Measurements from ENCODE around the gene JAML. TPM values are rescaled to one million over a fixed set of nuclear protein-coding genes. Genes with fewer than 3 reads are reported as not detected.

Gene JAML
- total and polyA plus RNA-seq, 2 of the 13 experiments (the other 11 are each of a cell fraction or from before 2014, with no cell fraction given), result 2.0 to 3.3 TPM

GRCh38 chr11:118145285-118146227 lies 79.3 kb downstream of the JAML start (continued):
- TF ChIP-seq ZNF576 (CRISPR knock-in tag; IDR thresholded peaks at IDR 0.05) (no peak), RFX1 (IDR thresholded peaks at IDR 0.05) (no peak), ATM (IDR thresholded peaks at IDR 0.05; ENCODE audit: borderline replicate concordance) (no peak), ELF3 (CRISPR knock-in tag; IDR thresholded peaks at IDR 0.05) (peak; percentile 40; the same call in 1 of the 2 replicates), MIER3 (CRISPR knock-in tag; IDR thresholded peaks at IDR 0.05; ENCODE audit: borderline replicate concordance) (peak; percentile 38; the same call in 1 of the 2 replicates), CBX1 (IDR thresholded peaks at IDR 0.05; ENCODE audit: low read depth) (peak; percentile 51), ZNF224 (CRISPR knock-in tag; IDR thresholded peaks at IDR 0.05) (no peak), SAP130 (CRISPR knock-in tag; IDR thresholded peaks at IDR 0.05; ENCODE audit: low read depth) (peak; percentile 75), SOX5 (CRISPR knock-in tag; IDR thresholded peaks at IDR 0.05; ENCODE audit: borderline replicate concordance) (0 out of 2 replicates have a peak, but pooled peaks have one; percentile 42), TRAFD1 (CRISPR knock-in tag; IDR thresholded peaks at IDR 0.05; ENCODE audit: borderline replicate concordance) (no peak), ZNF207 (IDR thresholded peaks at IDR 0.05; ENCODE audit: borderline replicate concordance) (no peak), ZNF296 (CRISPR knock-in tag; conservative IDR thresholded peaks at IDR 0.05) (no peak), MXD1 (CRISPR knock-in tag; IDR thresholded peaks at IDR 0.05) (0 out of 2 replicates have a peak, but pooled peaks have one; percentile 37), POLR2AphosphoS5 (IDR thresholded peaks at IDR 0.05; ENCODE audit: low read depth, low read length) (no peak), ZFAT (CRISPR knock-in tag; conservative IDR thresholded peaks at IDR 0.05) (no peak), SP4 (CRISPR knock-in tag; IDR thresholded peaks at IDR 0.05) (peak; percentile 62), GFI1 (CRISPR knock-in tag; IDR thresholded peaks at IDR 0.05; ENCODE audit: borderline replicate concordance) (peak; percentile 74), RAD51 (IDR thresholded peaks at IDR 0.05; ENCODE audit: borderline replicate concordance) (no peak), CCAR2 (optimal IDR thresholded peaks at IDR 0.05; ENCODE audit: low read depth, low read length) (no peak), KAT2B (IDR thresholded peaks at IDR 0.05; ENCODE audit: borderline replicate concordance, low read depth, low read length) (no peak), ZNF12 (CRISPR knock-in tag; IDR thresholded peaks at IDR 0.05) (peak; percentile 33; the same call in 1 of the 2 replicates), ZNF501 (CRISPR knock-in tag; IDR thresholded peaks at IDR 0.05) (peak; percentile 91), ZNF674 (CRISPR knock-in tag; IDR thresholded peaks at IDR 0.05; ENCODE audit: low read depth) (no peak), ZNF678 (CRISPR knock-in tag; IDR thresholded peaks at IDR 0.05) (0 out of 2 replicates have a peak, but pooled peaks have one; percentile 53), MLXIP (CRISPR knock-in tag; IDR thresholded peaks at IDR 0.05; ENCODE audit: borderline replicate concordance) (no peak)
